Medulla oblongata (tissue), 1 donor: ENCODE measurements around the gene SIGLEC12.
"Not testable (repeated sequence)": the region's sequence is repeated elsewhere in the genome, so short reads cannot be mapped to it uniquely, and the experiment has no call there.

Experiments used
- DNase-seq: peaks from one replicate; pipeline ENCODE4 v3.0.0-alpha.2; 2015; ENCODE audit errors: extremely low spot score

The SIGLEC12 gene

GRCh38 chr19:51458051-51458645, 43.5 kb downstream of the SIGLEC12 start, which contains the start of gene SIGLEC8:
Gene SIGLEC8 (minus strand): TSS chr19:51458454. CDS start chr19:51458387, 67 bp downstream.
- DNase-seq, result peak; percentile 43

GRCh38 chr19:51457351-51458013, 44.1 kb downstream of the SIGLEC12 start:
- no peak for DNase-seq

DNA sequence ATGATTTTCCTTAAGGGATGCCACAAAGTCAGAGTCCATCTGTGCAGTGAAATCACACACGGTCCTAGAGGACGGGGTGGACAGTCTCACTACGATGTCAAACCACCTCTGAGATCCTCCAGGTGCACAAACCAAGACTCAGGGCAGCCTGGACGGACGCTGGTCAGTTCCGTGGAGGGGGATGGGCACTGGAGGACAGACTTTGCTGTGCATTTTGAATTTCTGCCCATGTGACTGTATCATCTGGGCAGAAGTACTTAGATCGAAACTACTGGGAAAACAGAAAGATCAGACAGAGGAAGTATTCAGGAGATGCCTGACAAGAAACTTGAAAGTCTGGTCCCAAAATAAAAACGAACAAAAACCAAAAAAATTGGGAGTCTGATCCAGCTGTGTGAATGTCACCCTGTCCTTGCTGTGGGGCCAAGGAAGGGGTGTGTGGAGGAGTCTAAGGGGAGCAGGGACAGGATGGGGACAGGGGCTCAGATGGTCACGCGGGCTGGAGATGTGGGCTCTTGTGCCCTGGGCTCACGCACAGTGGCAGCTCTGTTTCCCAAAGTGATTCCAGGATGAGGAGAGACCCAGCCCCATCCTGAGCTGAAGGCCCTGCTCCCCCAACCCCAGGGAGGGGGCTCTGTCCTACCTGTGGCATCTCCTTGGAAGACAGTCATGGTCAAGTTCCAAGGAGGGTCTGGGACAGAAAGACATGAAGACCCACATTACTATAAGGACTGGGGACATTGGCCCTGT, 44.9 kb downstream of the SIGLEC12 start:
- DNase-seq, result peak; percentile 67

GRCh38 chr19:51450730-51451307, 50.8 kb downstream of the SIGLEC12 start:
- DNase-seq, result no peak

- DNase-seq, result no peak
Observed at GRCh38 chr19:51448411-51449016, 53.1 kb downstream of the SIGLEC12 start.

- no peak for DNase-seq
Observed at GRCh38 chr19:51448011-51448410, 53.6 kb downstream of the SIGLEC12 start.

GRCh38 chr19:51447510-51447909, 54.1 kb downstream of the SIGLEC12 start:
- DNase-seq, result not testable (repeated sequence)

GRCh38 chr19:51441410-51442390, 59.9 kb downstream of the SIGLEC12 start:
- no peak for DNase-seq
